HepG2 (cell line): Measurements from ENCODE around the gene PNPLA8.

Source experiments
- ARNTL ChIP-seq: sonication (generic); formaldehyde crosslinking; IDR thresholded peaks from 2 replicates; pipeline ENCODE4 v1.4.0; 2020; ENCODE audit warnings: mild to moderate bottlenecking, missing genetic modification reagents
- ATF7 ChIP-seq, 2 experiments: fragments of 450-650 bp in 1 of 2; sonication (generic) in 1 of 2; formaldehyde crosslinking in 1 of 2; IDR thresholded peaks; 2 replicates each; pipeline versions ENCODE4 v1.4.0 to v1.6.1; 2016 to 2020; ENCODE audit warnings: antibody characterized with exemption in 1 of 2, mild to moderate bottlenecking in 1 of 2, missing genetic modification reagents in 1 of 2
- CHD4 ChIP-seq: fragments of 200-600 bp; sonication (generic); IDR thresholded peaks from 2 replicates; pipeline ENCODE4 v1.7.0; 2017; ENCODE audit warnings: mild to moderate bottlenecking, low read length, borderline replicate concordance
- CTCF ChIP-seq: sonication (generic); formaldehyde crosslinking; IDR thresholded peaks from 2 replicates; pipeline ENCODE4 v1.5.0; 2020; ENCODE audit warnings: mild to moderate bottlenecking, missing genetic modification reagents, moderate library complexity
- NFE2L2 ChIP-seq: fragments of 150-350 bp; IDR thresholded peaks from 2 replicates; pipeline ENCODE4 v1.6.1; 2014; ENCODE audit warnings: low read length
- POLR2A ChIP-seq, 2 experiments: IDR thresholded peaks; 2 replicates each; pipeline ENCODE4 v1.6.1; 2011; ENCODE audit warnings: low read depth in 2 of 2, low read length in 2 of 2, mild to moderate bottlenecking in 1 of 2, moderate library complexity in 1 of 2; ENCODE audit not compliant: insufficient read depth in 1 of 2
- POLR2G ChIP-seq: fragments of 200-400 bp; formaldehyde crosslinking; IDR thresholded peaks from 2 replicates; pipeline ENCODE4 v1.6.1; 2018; ENCODE audit warnings: mild to moderate bottlenecking, low read depth, low read length, moderate library complexity
- SP5 ChIP-seq: IDR thresholded peaks from 2 replicates; pipeline ENCODE4 v1.6.1; 2016; ENCODE audit warnings: low read depth, borderline replicate concordance
- TFDP2 ChIP-seq: sonication (generic); formaldehyde crosslinking; IDR thresholded peaks from 2 replicates; pipeline ENCODE4 v1.4.0; 2020; ENCODE audit warnings: missing genetic modification reagents
- ZNF263 ChIP-seq: sonication (generic); formaldehyde crosslinking; IDR thresholded peaks from 2 replicates; pipeline ENCODE4 v1.4.0; 2020; ENCODE audit warnings: missing genetic modification reagents
- ZNF768 ChIP-seq: sonication (generic); formaldehyde crosslinking; IDR thresholded peaks from 2 replicates; pipeline ENCODE4 v1.4.0; 2020; ENCODE audit warnings: missing genetic modification reagents
- ZSCAN29 ChIP-seq: sonication (generic); formaldehyde crosslinking; conservative IDR thresholded peaks from 2 replicates; pipeline ENCODE4 v1.4.0; 2020; ENCODE audit warnings: mild to moderate bottlenecking, missing genetic modification reagents

- TF ChIP-seq CHD4, result no peak
- TF ChIP-seq POLR2G, result no peak
- no peak for TF ChIP-seq POLR2A (IDR thresholded peaks at IDR 0.05; ENCODE audit: insufficient read depth in 1 of 2, low read depth in 2 of 2, low read length in 2 of 2)
- TF ChIP-seq SP5 (CRISPR knock-in tag), result no peak
- TF ChIP-seq ARNTL, result no peak
- no peak for TF ChIP-seq ZSCAN29 (CRISPR knock-in tag)
- no peak for TF ChIP-seq CTCF
- TF ChIP-seq TFDP2 (CRISPR knock-in tag), result no peak
- no peak for TF ChIP-seq ATF7 (IDR thresholded peaks at IDR 0.05)
- no peak for TF ChIP-seq ATF7 (CRISPR knock-in tag; IDR thresholded peaks at IDR 0.05)
- TF ChIP-seq ZNF263, result no peak
- TF ChIP-seq ZNF768, result no peak
- TF ChIP-seq NFE2L2, result no peak
Measured at GRCh38 chr7:108528183-108528712, 2.3 kb upstream of the PNPLA8 start.
